NT2/D1 (cell line): ENCODE results near the gene TINAGL1.

ENCODE experiments used
- SUZ12 ChIP-seq: IDR thresholded peaks from 2 replicates; pipeline ENCODE4 v1.6.1; 2011; ENCODE audit not compliant: insufficient read length, insufficient read depth; ENCODE audit errors: extremely low read depth
- YY1 ChIP-seq: IDR thresholded peaks from 2 replicates; pipeline ENCODE4 v1.6.1; 2011; ENCODE audit not compliant: insufficient read length, insufficient read depth
- ZNF274 ChIP-seq: IDR thresholded peaks from 2 replicates; pipeline ENCODE4 v1.6.1; 2011; ENCODE audit warnings: mild to moderate bottlenecking, low read depth, low read length

- no peak for TF ChIP-seq ZNF274
- TF ChIP-seq YY1 = no peak
- no peak for TF ChIP-seq SUZ12
Measured at GRCh38 chr1:31541194-31541593, 35.1 kb upstream of the TINAGL1 start.
